Measurements from ENCODE around the gene TNFRSF1A. TPM values are rescaled to one million over a fixed set of nuclear protein-coding genes. Genes with fewer than 3 reads are reported as not detected.

The TNFRSF1A gene
- polyA plus RNA-seq, 1 donor from 2014 or later: 4.5 TPM

DNA sequence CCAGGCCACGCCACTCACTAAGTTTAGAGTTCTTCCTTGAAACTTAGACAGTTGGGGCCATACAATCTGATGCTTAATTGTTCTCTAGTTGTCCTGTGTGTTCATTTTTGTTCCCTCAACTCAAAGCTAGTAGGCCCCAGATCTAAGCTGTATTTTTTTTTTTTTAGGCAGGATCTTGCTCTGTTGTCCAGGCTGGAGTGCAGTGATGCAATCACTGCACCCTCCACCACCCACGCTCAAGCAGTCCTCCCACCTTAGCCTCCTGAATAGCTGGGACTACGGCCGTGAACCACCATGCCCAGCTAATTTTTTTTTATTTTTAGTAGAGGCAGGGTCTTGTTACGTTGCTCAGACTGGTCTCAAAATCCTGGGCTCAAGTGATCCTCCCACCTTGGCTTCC lies 7.5 kb downstream of the TNFRSF1A start:
- H2AFZ ChIP-seq (ENCODE audit: low read depth, low read length): no peak overlapping the region
- no peak overlapping the region for H3K4me2 ChIP-seq (ENCODE audit: low read length)
- H3K9ac ChIP-seq (ENCODE audit: low read length): no peak overlapping the region

GRCh38 chr12:6333566-6333965 lies 8.3 kb downstream of the TNFRSF1A start:
- Histone ChIP-seq H2AFZ (ENCODE audit: low read depth, low read length) (no peak overlapping the region), H3K4me2 (ENCODE audit: low read length) (no peak overlapping the region), H3K27me3 (ENCODE audit: insufficient read depth, low read depth, low read length) (no peaks in the 10 kb centered on the region), H3K9me2 (ENCODE audit: insufficient read depth, low read length) (no peaks in the 10 kb centered on the region), H3F3A (ENCODE audit: insufficient read depth, low read length, poor library complexity, severe bottlenecking) (no peaks in the 10 kb centered on the region), H4K20me1 (ENCODE audit: insufficient read depth) (no peaks in the 10 kb centered on the region), H3K4me3 (ENCODE audit: low read length) (no peak overlapping the region), H3K79me2 (replicated peaks; ENCODE audit: insufficient read depth, low read length) (no peaks in the 10 kb centered on the region), H3K27ac (ENCODE audit: low read length) (no peak overlapping the region), H3K36me3 (ENCODE audit: insufficient read depth, low read length) (no peaks in the 10 kb centered on the region), H3K9me3 (ENCODE audit: low read length) (no peaks in the 10 kb centered on the region), H3K9ac (ENCODE audit: low read length) (no peak overlapping the region)
- TF ChIP-seq EP300 (conservative IDR thresholded peaks at IDR 0.05; ENCODE audit: poor library complexity, severe bottlenecking): no peak
- TF ChIP-seq SMC3 (conservative IDR thresholded peaks at IDR 0.05; ENCODE audit: poor library complexity): no peak
- TF ChIP-seq REST (IDR thresholded peaks at IDR 0.05; ENCODE audit: borderline replicate concordance): no peak
- no peak for TF ChIP-seq RAD21 (conservative IDR thresholded peaks at IDR 0.05)
- no peak for TF ChIP-seq EZH2 (IDR thresholded peaks at IDR 0.05; ENCODE audit: borderline replicate concordance, insufficient read depth, low read length, poor library complexity, severe bottlenecking)
- no peak for TF ChIP-seq TAF1 (IDR thresholded peaks at IDR 0.05; ENCODE audit: low read depth)
- no peak for TF ChIP-seq POLR2AphosphoS5 (IDR thresholded peaks at IDR 0.05)
- TF ChIP-seq, protein P1, sequence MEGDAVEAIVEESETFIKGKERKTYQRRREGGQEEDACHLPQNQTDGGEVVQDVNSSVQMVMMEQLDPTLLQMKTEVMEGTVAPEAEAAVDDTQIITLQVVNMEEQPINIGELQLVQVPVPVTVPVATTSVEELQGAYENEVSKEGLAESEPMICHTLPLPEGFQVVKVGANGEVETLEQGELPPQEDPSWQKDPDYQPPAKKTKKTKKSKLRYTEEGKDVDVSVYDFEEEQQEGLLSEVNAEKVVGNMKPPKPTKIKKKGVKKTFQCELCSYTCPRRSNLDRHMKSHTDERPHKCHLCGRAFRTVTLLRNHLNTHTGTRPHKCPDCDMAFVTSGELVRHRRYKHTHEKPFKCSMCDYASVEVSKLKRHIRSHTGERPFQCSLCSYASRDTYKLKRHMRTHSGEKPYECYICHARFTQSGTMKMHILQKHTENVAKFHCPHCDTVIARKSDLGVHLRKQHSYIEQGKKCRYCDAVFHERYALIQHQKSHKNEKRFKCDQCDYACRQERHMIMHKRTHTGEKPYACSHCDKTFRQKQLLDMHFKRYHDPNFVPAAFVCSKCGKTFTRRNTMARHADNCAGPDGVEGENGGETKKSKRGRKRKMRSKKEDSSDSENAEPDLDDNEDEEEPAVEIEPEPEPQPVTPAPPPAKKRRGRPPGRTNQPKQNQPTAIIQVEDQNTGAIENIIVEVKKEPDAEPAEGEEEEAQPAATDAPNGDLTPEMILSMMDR (IDR thresholded peaks at IDR 0.05; ENCODE audit: poor library complexity, severe bottlenecking): no peak

More for the DNA sequence above, 7.5 kb downstream of the TNFRSF1A start:
- Histone ChIP-seq H3K9me3 (ENCODE audit: low read length) (no peaks in the 10 kb centered on the region), H3K36me3 (ENCODE audit: insufficient read depth, low read length) (no peaks in the 10 kb centered on the region), H3K79me2 (replicated peaks; ENCODE audit: insufficient read depth, low read length) (no peaks in the 10 kb centered on the region), H3K27me3 (ENCODE audit: insufficient read depth, low read depth, low read length) (no peaks in the 10 kb centered on the region), H3K9me2 (ENCODE audit: insufficient read depth, low read length) (no peaks in the 10 kb centered on the region), H3F3A (ENCODE audit: insufficient read depth, low read length, poor library complexity, severe bottlenecking) (no peaks in the 10 kb centered on the region), H4K20me1 (ENCODE audit: insufficient read depth) (no peaks in the 10 kb centered on the region), H3K27ac (ENCODE audit: low read length) (no peak overlapping the region), H3K4me3 (ENCODE audit: low read length) (no peak overlapping the region)
- no peak for TF ChIP-seq TAF1 (IDR thresholded peaks at IDR 0.05; ENCODE audit: low read depth)
- no peak for TF ChIP-seq RAD21 (conservative IDR thresholded peaks at IDR 0.05)
- TF ChIP-seq, protein P1 (IDR thresholded peaks at IDR 0.05; ENCODE audit: poor library complexity, severe bottlenecking): no peak
- TF ChIP-seq SMC3 (conservative IDR thresholded peaks at IDR 0.05; ENCODE audit: poor library complexity): no peak
- no peak for TF ChIP-seq REST (IDR thresholded peaks at IDR 0.05; ENCODE audit: borderline replicate concordance)
- no peak for TF ChIP-seq EZH2 (IDR thresholded peaks at IDR 0.05; ENCODE audit: borderline replicate concordance, insufficient read depth, low read length, poor library complexity, severe bottlenecking)
- no peak for TF ChIP-seq EP300 (conservative IDR thresholded peaks at IDR 0.05; ENCODE audit: poor library complexity, severe bottlenecking)
- TF ChIP-seq MXI1 (conservative IDR thresholded peaks at IDR 0.05; ENCODE audit: poor library complexity, severe bottlenecking): no peak
- TF ChIP-seq POLR2AphosphoS5 (IDR thresholded peaks at IDR 0.05): no peak
